B cell (primary cell): Measurements from ENCODE around the gene LMF2. TPM values are rescaled to one million over a fixed set of nuclear protein-coding genes. Genes with fewer than 3 reads are reported as not detected.

Experiments used
- ATAC-seq: fragments of 200-7000 bp; cut with Tn5 transposase; one replicate; pipeline ENCODE4 v1.10.0; 2021; ENCODE audit warnings: low read depth, mild to moderate bottlenecking, moderate number of reproducible peaks, moderate library complexity
- CTCF ChIA-PET: fragments of 350-600 bp; sonication (Branson Sonifier 250); formaldehyde crosslinking; loops from one replicate; lab custom pipeline; 2021; ENCODE audit warnings: antibody characterized with exemption, inconsistent platforms; lab: Charles Lee
- POLR2A ChIA-PET: fragments of 350-600 bp; sonication (Branson Sonifier 250); formaldehyde crosslinking; loops from one replicate; lab custom pipeline; 2021; ENCODE audit warnings: antibody characterized with exemption; lab: Charles Lee
- DNase-seq: peaks from one replicate; pipeline ENCODE4 v3.0.0; 2013
- H2AFZ ChIP-seq: 2 replicates; pipeline ENCODE4 v1.6.1; 2012; ENCODE audit warnings: mild to moderate bottlenecking, low read depth, low read length; ENCODE audit not compliant: insufficient read depth, poor library complexity, severe bottlenecking
- H3K27ac ChIP-seq, 2 donors: 1 replicate in 1 of 2; 2 replicates in 1 of 2; pipeline ENCODE4 v1.5.1; 2012 to 2013; ENCODE audit warnings: low read length in 2 of 2, mild to moderate bottlenecking in 2 of 2, moderate library complexity in 1 of 2
- H3K27me3 ChIP-seq, 4 experiments: fragments of 200-600 bp in 1 of 4; sonication (generic) in 1 of 4; replicated peaks in 1 of 4; 1 replicate in 2 of 4; 2 replicates in 2 of 4; pipeline versions ENCODE4 v1.6.1 to v1.7.0; 2013 to 2016; ENCODE audit warnings: low read length in 3 of 4, mild to moderate bottlenecking in 2 of 4, mixed read lengths in 1 of 4, moderate library complexity in 1 of 4; ENCODE audit not compliant: insufficient read depth in 4 of 4, control insufficient read depth in 3 of 4; ENCODE audit errors: control extremely low read depth in 1 of 4
- H3K36me3 ChIP-seq, 2 experiments: replicated peaks in 1 of 2; 1 replicate in 1 of 2; 2 replicates in 1 of 2; pipeline versions ENCODE4 v1.6.1 to v1.7.1; 2013; ENCODE audit warnings: low read length in 1 of 2; ENCODE audit not compliant: insufficient read depth in 2 of 2, control insufficient read depth in 1 of 2; ENCODE audit errors: control extremely low read depth in 1 of 2, extremely low read depth in 1 of 2
- H3K4me1 ChIP-seq, 2 donors: fragments of 200-600 bp in 1 of 2; sonication (generic) in 1 of 2; 1 replicate in 1 of 2; 2 replicates in 1 of 2; pipeline versions ENCODE4 v1.5.1 to v1.6.1; 2013 to 2017; ENCODE audit warnings: low read length in 2 of 2; ENCODE audit not compliant: control insufficient read depth in 2 of 2, insufficient read depth in 2 of 2
- H3K4me2 ChIP-seq: replicated peaks from 2 replicates; pipeline ENCODE3; 2012; ENCODE audit warnings: mild to moderate bottlenecking, low read depth, low read length; ENCODE audit not compliant: poor library complexity, severe bottlenecking
- H3K4me3 ChIP-seq, 5 experiments: fragments of 200-600 bp in 1 of 5; sonication (generic) in 1 of 5; 1 replicate in 3 of 5; 2 replicates in 2 of 5; pipeline versions ENCODE4 v1.5.1 to v1.7.0; 2011 to 2016; ENCODE audit warnings: low read length in 4 of 5, mild to moderate bottlenecking in 4 of 5, low read depth in 2 of 5, control low read depth in 1 of 5, moderate library complexity in 1 of 5; ENCODE audit not compliant: insufficient read depth in 1 of 5; ENCODE audit errors: control extremely low read depth in 1 of 5, extremely low read depth in 1 of 5
- H3K79me2 ChIP-seq: fragments of 200-600 bp; sonication (generic); one replicate; pipeline ENCODE4 v1.6.0; 2016; ENCODE audit warnings: low read length; ENCODE audit not compliant: control insufficient read depth, insufficient read depth
- H3K9ac ChIP-seq: fragments of 200-600 bp; sonication (generic); 2 replicates; pipeline ENCODE4 v1.6.1; 2017; ENCODE audit warnings: mild to moderate bottlenecking, low read length, moderate library complexity
- H3K9me3 ChIP-seq, 3 donors: one replicate each; pipeline versions ENCODE4 v1.6.1 to v1.7.1; 2013; ENCODE audit warnings: low read length in 2 of 3; ENCODE audit not compliant: control insufficient read depth in 2 of 3, insufficient read depth in 1 of 3; ENCODE audit errors: control extremely low read depth in 1 of 3
- H4K20me1 ChIP-seq: 2 replicates; pipeline ENCODE4 v1.6.0; 2012; ENCODE audit warnings: mild to moderate bottlenecking, low read length; ENCODE audit not compliant: insufficient read depth, control insufficient read depth, poor library complexity, severe bottlenecking
- H3K27ac Mint-ChIP-seq: one replicate; pipeline ENCODE4 v1.8.0; 2021; ENCODE audit warnings: mixed read lengths
- H3K27me3 Mint-ChIP-seq: one replicate; pipeline ENCODE4 v1.8.0; 2021; ENCODE audit warnings: mixed read lengths
- H3K4me1 Mint-ChIP-seq: one replicate; pipeline ENCODE4 v1.8.0; 2021; ENCODE audit warnings: mixed read lengths
- H3K4me3 Mint-ChIP-seq: one replicate; pipeline ENCODE4 v1.8.0; 2021; ENCODE audit warnings: mixed read lengths
- H3K9me3 Mint-ChIP-seq: one replicate; pipeline ENCODE4 v1.8.0; 2022; ENCODE audit warnings: mixed read lengths; ENCODE audit not compliant: insufficient read depth
- EZH2 ChIP-seq: IDR thresholded peaks from 2 replicates; pipeline ENCODE4 v1.6.1; 2012; ENCODE audit warnings: borderline replicate concordance, low read depth, mild to moderate bottlenecking, moderate library complexity, low read length; ENCODE audit not compliant: insufficient read depth, poor library complexity, severe bottlenecking
- WGBS: methylation state at CpG from one replicate; pipeline ENCODE4 v1.1.5; 2013; ENCODE audit warnings: missing lambda C conversion rate; ENCODE audit not compliant: insufficient coverage; 5-methylcytosine and 5-hydroxymethylcytosine counted together
- intact Hi-C: fragments of 100-400 bp; cut with micrococcal nuclease; formaldehyde crosslinking; loops from one replicate; pipeline ENCODE4 v1.10.0; 2022
- polyA plus RNA-seq: library from polyadenylated mRNA; depleted of rRNA; stranded (reverse); fragments of >200 nt; gene quantifications from 2 replicates; pipeline ENCODE4 v1.2.3, GENCODE V29; 2012
- total RNA-seq, 2 donors: library from RNA; stranded (reverse); fragments of 120-200 nt in 1 of 2; gene quantifications; 1 replicate in 1 of 2; 2 replicates in 1 of 2; pipeline versions ENCODE4 v1.2.3 to v1.2.4, GENCODE V29; 2013 to 2022
- TF ChIP-seq, protein P1 (sequence below): fragments of 200-600 bp; IDR thresholded peaks from one replicate; pipeline ENCODE4 v1.8.0; 2022; ENCODE audit warnings: antibody characterized with exemption, mild to moderate bottlenecking

Gene LMF2
- total and polyA plus RNA-seq, 2 donors (not counting 1 experiment from before 2014, with no cell fraction given): 128 to 316 TPM

DNA sequence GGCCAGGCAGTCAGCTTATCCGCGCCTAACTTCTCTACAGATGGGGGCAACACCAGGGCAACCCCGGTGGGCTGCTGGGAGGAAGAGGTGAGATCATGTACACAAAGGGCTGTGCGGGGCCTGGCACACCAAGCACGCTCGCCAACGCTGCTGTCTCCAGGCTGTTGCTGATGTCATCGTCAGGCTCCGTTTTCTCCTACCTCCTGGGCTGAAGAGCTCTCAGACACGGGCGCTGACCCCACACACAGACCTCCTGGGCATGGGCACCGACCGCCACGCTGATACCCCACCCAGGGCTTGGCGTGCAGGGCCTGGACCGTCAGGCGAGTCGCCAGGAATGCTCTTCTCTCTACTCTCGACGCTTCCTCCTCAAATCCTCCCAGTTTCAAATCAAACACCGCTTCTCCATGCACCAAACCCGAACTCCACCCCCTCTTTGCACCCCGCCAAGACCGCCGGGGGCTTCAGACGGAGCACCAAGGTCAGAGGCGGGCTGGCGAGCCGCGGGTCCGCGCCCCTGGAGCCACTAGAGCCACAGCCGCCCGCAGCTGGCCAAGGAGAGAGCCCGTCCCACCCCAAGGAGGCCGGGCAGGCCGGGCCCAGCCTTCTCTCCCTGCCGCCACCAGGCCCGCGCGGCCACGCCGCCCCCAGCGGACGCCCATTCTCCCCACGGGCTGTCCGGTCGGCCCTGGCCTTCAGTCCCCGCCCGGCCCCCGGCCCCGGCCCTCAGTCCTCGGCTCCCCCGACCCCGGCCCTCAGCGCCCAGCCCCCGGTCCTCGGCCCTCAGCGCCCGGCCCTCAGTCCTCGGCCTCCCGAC is 33.4 kb downstream of the LMF2 start:
- DNase-seq (no peak), ATAC-seq (no peak)
- ChIA-PET POLR2A (interaction anchor here (1.3 kb wide), 1 partner anchor 51 kb away, joined by 5 read pairs; the partner anchor contains the start of gene SCO2), CTCF (interaction anchor here (0.5 to 2.2 kb wide), 8 partner anchors 11 to 233 kb away, joined by 3 to 16 read pairs (median 4); partner anchors contain the start of genes ARSA and SCO2)
- Histone ChIP-seq H4K20me1 (peaks cover 49% of the 10 kb centered on the region), H3K4me2 (peak overlapping the region; percentile 99), H3K36me3 (peaks cover 0 to 5% of the 10 kb centered on the region in 2 experiments), H3K79me2 (peaks cover 57% of the 10 kb centered on the region), H3K4me1 (peaks cover 51 to 59% of the 10 kb centered on the region in 2 donors), H3K9ac (peak overlapping the region; percentile 87), H2AFZ (peak overlapping the region; percentile 95), H3K27ac (peak overlapping the region; percentile 12 to 90), H3K27me3 (no peaks in the 10 kb centered on the region), H3K9me3 (no peaks in the 10 kb centered on the region), H3K4me3 (peak overlapping the region; percentile 51 to 81 (median 68))
- Mint-ChIP-seq H3K4me3 (peak overlapping the region; percentile 89), H3K9me3 (no peaks in the 10 kb centered on the region), H3K4me1 (peaks cover 56% of the 10 kb centered on the region), H3K27me3 (no peaks in the 10 kb centered on the region), H3K27ac (peak overlapping the region; percentile 92)
- intact Hi-C loops: loop anchor here (5.0 to 10.0 kb wide), 2 partner anchors 53 to 539 kb away; partner anchors contain the start of gene SCO2
- TF ChIP-seq, protein P1, sequence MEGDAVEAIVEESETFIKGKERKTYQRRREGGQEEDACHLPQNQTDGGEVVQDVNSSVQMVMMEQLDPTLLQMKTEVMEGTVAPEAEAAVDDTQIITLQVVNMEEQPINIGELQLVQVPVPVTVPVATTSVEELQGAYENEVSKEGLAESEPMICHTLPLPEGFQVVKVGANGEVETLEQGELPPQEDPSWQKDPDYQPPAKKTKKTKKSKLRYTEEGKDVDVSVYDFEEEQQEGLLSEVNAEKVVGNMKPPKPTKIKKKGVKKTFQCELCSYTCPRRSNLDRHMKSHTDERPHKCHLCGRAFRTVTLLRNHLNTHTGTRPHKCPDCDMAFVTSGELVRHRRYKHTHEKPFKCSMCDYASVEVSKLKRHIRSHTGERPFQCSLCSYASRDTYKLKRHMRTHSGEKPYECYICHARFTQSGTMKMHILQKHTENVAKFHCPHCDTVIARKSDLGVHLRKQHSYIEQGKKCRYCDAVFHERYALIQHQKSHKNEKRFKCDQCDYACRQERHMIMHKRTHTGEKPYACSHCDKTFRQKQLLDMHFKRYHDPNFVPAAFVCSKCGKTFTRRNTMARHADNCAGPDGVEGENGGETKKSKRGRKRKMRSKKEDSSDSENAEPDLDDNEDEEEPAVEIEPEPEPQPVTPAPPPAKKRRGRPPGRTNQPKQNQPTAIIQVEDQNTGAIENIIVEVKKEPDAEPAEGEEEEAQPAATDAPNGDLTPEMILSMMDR: no peak
- no peak for TF ChIP-seq EZH2
- 9% methylated on average over 62 of the region's 62 CpGs for WGBS
